Panc1 (cell line): Measurements from ENCODE around the gene COL28A1. TPM values are rescaled to one million over a fixed set of nuclear protein-coding genes. Genes with fewer than 3 reads are reported as not detected.

Experiments used
- ATAC-seq: fragments of 200-7000 bp; cut with Tn5 transposase; 2 replicates; pipeline ENCODE4 v1.9.1; 2020; ENCODE audit warnings: mild to moderate bottlenecking, moderate library complexity
- BruUV-seq: library from RNA; stranded (reverse); fragments of 400-500 nt; replicated peaks from 2 replicates; lab custom pipeline; 2021; lab: Mats Ljungman, UMichigan
- CTCF ChIA-PET: fragments of 300-600 bp; sonication (Branson Sonifier 250); formaldehyde crosslinking; loops from one replicate; lab custom pipeline; 2022; ENCODE audit warnings: antibody characterized with exemption; lab: Charles Lee
- POLR2A ChIA-PET: fragments of 300-600 bp; sonication (Branson Sonifier 250); formaldehyde crosslinking; loops from one replicate; lab custom pipeline; 2022; ENCODE audit warnings: antibody characterized with exemption; lab: Charles Lee
- DNase-seq: peaks from one replicate; pipeline ENCODE4 v3.0.0-alpha.2; 2010; ENCODE audit warnings: low read depth, low spot score
- H3K27ac ChIP-seq: 2 replicates; pipeline ENCODE4 v1.5.1; 2011; ENCODE audit warnings: mild to moderate bottlenecking, low read length, inconsistent platforms
- H3K27me3 ChIP-seq: fragments of 200-500 bp; sonication (Bioruptor generic); 2 replicates; pipeline ENCODE4 v1.6.0; 2014; ENCODE audit warnings: low read length, inconsistent platforms; ENCODE audit not compliant: control insufficient read depth, insufficient read depth
- H3K36me3 ChIP-seq: fragments of 200-500 bp; sonication (Bioruptor generic); 2 replicates; pipeline ENCODE4 v1.5.1; 2014; ENCODE audit warnings: inconsistent platforms, mild to moderate bottlenecking, low read length, moderate library complexity; ENCODE audit not compliant: control insufficient read depth, insufficient read depth
- H3K4me1 ChIP-seq: 2 replicates; pipeline ENCODE4 v1.5.1; 2011; ENCODE audit warnings: inconsistent platforms, mild to moderate bottlenecking, low read length, moderate library complexity; ENCODE audit not compliant: control insufficient read depth, insufficient read depth
- H3K4me3 ChIP-seq, 2 experiments: 2 replicates each; pipeline ENCODE4 v1.5.1; 2011 to 2012; ENCODE audit warnings: low read depth in 2 of 2, low read length in 2 of 2, mild to moderate bottlenecking in 2 of 2, inconsistent platforms in 1 of 2, moderate library complexity in 1 of 2
- H3K9me3 ChIP-seq: fragments of 200-500 bp; sonication (Bioruptor generic); 2 replicates; pipeline ENCODE4 v1.5.1; 2014; ENCODE audit warnings: low read depth, mild to moderate bottlenecking, inconsistent platforms, low read length, moderate library complexity; ENCODE audit not compliant: control insufficient read depth, insufficient read depth
- CTCF ChIP-seq: fragments of 450-650 bp; IDR thresholded peaks from 2 replicates; pipeline ENCODE4 v1.5.1; 2017; ENCODE audit warnings: mild to moderate bottlenecking
- POLR2AphosphoS5 ChIP-seq: IDR thresholded peaks from 2 replicates; pipeline ENCODE4 v1.6.1; 2012; ENCODE audit warnings: mild to moderate bottlenecking, low read depth, low read length, moderate library complexity
- REST ChIP-seq, 2 experiments: IDR thresholded peaks; 2 replicates each; pipeline ENCODE4 v1.6.1; 2011 to 2012; ENCODE audit warnings: low read depth in 2 of 2, control low read depth in 1 of 2, low read length in 1 of 2, mild to moderate bottlenecking in 1 of 2, moderate library complexity in 1 of 2; ENCODE audit not compliant: insufficient read depth in 1 of 2
- SIN3A ChIP-seq: IDR thresholded peaks from 2 replicates; pipeline ENCODE4 v1.6.1; 2012; ENCODE audit warnings: low read depth, mild to moderate bottlenecking, low read length, moderate library complexity, borderline replicate concordance; ENCODE audit not compliant: insufficient read depth
- TCF7L2 ChIP-seq: IDR thresholded peaks from 2 replicates; pipeline ENCODE4 v1.6.1; 2011; ENCODE audit warnings: mild to moderate bottlenecking, low read depth, low read length, inconsistent platforms
- in situ Hi-C: cut with HindIII; loops from 2 replicates; pipeline ENCODE4 v1.10.0; 2016; ENCODE audit warnings: low sequenced_read_pairs, low pct_unique_long_range_greater_than_20kb
- intact Hi-C: fragments of 100-400 bp; cut with micrococcal nuclease; formaldehyde crosslinking; loops from one replicate; pipeline ENCODE4 v1.10.0; 2022; ENCODE audit not compliant: unreplicated experiment
- total RNA-seq: library from RNA; stranded (reverse); gene quantifications from one replicate; pipeline ENCODE4 v1.2.1, GENCODE V29; 2021; ENCODE audit not compliant: unreplicated experiment

The COL28A1 gene
- total RNA-seq, 1 experiment from 2014 or later: not detected

- Histone ChIP-seq H3K27me3 (no peaks in the 10 kb centered on the region), H3K27ac (no peak overlapping the region), H3K9me3 (no peaks in the 10 kb centered on the region), H3K4me1 (no peaks in the 10 kb centered on the region), H3K4me3 (no peak overlapping the region), H3K36me3 (no peaks in the 10 kb centered on the region)
- intact Hi-C loops: no loop called here
- TF ChIP-seq TCF7L2: no peak
- TF ChIP-seq SIN3A: no peak
- no peak for TF ChIP-seq CTCF
- no peak for TF ChIP-seq REST (IDR thresholded peaks at IDR 0.05; ENCODE audit: insufficient read depth in 1 of 2, low read depth in 2 of 2, low read length in 1 of 2)
- TF ChIP-seq POLR2AphosphoS5: no peak
- ChIA-PET CTCF (interaction anchor here (0.6 kb wide), 1 partner anchor 513 kb away, joined by 4 read pairs; no protein-coding TSS in a partner anchor), POLR2A (no interaction called here)
- DNase-seq (no peak), ATAC-seq (no peak)
- in situ Hi-C loops: no loop called here
- BruUV-seq: no TSS peak
Measured at GRCh38 chr7:7522421-7522820, 13.3 kb downstream of the COL28A1 start.

GRCh38 chr7:7521259-7521658 lies 14.4 kb downstream of the COL28A1 start:
- Histone ChIP-seq H3K9me3 (no peaks in the 10 kb centered on the region), H3K27me3 (peaks cover 3% of the 10 kb centered on the region), H3K36me3 (no peaks in the 10 kb centered on the region), H3K4me1 (no peaks in the 10 kb centered on the region), H3K4me3 (no peak overlapping the region), H3K27ac (no peak overlapping the region)
- DNase-seq (no peak), ATAC-seq (no peak)
- CTCF ChIA-PET: no interaction called here
- no TSS peak for BruUV-seq
- in situ Hi-C loops (no loop called here), intact Hi-C loops (no loop called here)
- TF ChIP-seq POLR2AphosphoS5 (no peak), CTCF (no peak; the same call in 1 of the 2 replicates), SIN3A (no peak), TCF7L2 (no peak), REST (IDR thresholded peaks at IDR 0.05; ENCODE audit: insufficient read depth in 1 of 2, low read depth in 2 of 2, low read length in 1 of 2) (no peak)
- POLR2A ChIA-PET: no interaction called here
